GM18517 (cell line): Measurements from ENCODE around the gene KPTN.

Experiments
- ATAC-seq: cut with Tn5 transposase; IDR thresholded peaks from one replicate; pipeline ENCODE4 v1.9.1; 2021; ENCODE audit warnings: mild to moderate bottlenecking, moderate library complexity; ENCODE audit not compliant: unreplicated experiment

Gene KPTN

GRCh38 chr19:47437500-47437899 lies 46.5 kb downstream of the KPTN start:
- ATAC-seq, result no peak

DNA sequence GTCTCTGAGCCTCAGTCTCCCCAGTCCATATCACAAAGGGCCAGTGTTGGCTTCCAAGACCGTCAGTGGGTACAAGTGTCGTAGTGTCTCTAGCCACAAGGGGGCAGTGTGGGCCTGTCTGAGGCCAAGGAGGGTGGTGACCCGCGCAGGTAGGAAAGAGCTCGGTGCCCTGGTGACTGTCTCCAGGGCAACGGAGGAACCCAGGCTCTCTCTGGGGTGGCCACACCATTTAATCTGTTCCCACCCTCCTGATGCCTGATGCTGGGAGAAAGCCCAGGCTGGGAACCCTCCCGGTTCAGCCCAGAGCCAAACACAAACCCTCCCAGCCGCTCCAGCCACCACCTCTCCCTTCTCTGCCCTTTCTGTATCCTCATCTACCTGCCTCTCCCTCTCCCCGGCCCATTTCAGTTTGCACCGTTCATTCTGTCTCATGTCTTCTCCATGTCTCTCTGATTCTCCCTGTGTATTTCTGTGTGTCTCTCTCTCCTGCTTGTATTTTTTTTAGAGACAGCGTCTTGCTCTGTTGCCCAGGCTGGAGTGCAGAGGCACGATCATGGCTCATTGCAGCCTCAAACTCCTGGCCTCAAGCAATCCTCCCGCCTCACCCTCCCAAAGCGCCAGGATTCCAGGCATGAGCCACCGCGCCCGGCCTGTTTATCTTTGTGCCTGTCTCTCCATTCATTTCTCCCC lies 47.2 kb downstream of the KPTN start:
- no peak for ATAC-seq

GRCh38 chr19:47435883-47436417 lies 48.1 kb downstream of the KPTN start:
- ATAC-seq, result no peak

DNA sequence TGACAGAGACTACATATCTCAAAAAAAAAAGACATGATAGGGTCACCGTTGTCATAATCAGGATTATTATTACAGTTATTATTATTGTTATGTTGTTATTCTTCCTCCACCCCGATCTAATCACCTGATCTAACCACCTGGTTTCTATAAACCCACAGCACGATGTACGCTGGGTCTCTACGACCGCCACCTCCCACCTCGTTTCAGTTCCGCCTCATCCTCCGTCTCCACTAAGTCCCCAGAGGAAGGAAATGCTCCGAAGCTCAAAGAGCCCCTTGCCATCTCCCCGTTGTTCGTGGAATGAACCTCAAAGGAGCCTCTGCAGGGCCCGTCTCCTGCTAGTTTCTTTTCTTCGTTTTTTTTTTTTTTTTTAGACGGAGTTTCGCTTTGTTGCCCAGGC lies 48.8 kb downstream of the KPTN start:
- no peak for ATAC-seq

DNA sequence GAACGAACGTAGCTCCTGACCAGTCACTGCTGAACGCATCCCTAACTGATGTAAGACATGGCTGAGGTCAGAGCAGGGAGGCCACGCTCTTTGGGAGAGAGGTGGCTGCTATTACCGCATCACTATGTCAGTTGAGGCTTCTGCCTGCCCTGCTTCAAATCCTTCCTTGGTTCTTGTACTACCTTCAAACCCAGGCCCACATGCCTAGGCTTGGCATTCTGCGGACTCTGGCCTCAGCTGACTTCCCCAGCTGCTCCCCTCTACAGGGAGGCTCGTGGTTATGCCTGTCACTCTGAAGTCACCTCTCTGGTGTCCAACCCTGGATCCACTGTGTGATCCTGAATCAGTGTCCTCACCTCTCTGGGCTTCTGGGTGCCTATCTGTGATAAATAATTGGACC lies 49.9 kb downstream of the KPTN start:
- ATAC-seq, result no peak

DNA sequence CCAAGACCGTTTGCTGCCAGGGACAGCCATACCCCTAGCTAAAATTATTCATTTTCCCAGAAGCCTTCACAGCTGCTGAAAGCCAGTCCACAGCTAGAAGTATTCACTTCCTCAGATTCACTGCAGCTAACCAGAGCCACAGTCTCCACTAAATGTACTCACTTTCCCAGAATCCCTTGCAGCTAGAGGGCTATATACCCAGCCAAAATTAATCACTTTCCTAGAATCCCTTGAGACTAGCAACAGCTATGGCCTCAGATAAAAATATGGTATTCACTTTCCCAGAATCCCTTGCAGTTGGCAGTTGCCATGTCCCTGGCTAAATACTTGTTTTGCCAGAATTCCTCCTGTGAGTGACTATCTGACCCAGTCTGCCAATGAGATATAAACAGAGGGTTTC lies 50.9 kb downstream of the KPTN start:
- ATAC-seq, result no peak

- ATAC-seq, result no peak
Observed at GRCh38 chr19:47432499-47432898, 51.5 kb downstream of the KPTN start.

DNA sequence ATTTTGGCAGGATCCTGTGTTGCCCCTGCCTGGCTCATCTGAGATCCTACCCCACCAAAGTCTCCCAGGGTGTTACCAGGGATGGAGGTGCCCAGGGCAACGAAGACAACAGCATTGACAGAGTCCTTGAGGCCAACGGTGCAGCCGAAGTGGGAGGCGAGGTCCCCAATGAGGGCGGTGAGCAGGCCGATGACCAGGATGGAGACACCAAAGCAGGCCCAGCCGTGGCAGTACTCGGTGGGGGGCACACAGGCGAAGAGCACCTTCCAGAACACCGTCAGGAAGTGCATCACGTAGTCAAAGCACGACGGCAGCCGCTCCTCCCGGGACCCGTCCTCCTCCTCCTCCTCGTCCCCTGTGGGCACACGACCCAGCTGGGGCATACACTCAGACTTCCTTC lies 51.9 kb downstream of the KPTN start:
- no peak for ATAC-seq

- ATAC-seq, result no peak
Observed at GRCh38 chr19:47430041-47430802, 53.8 kb downstream of the KPTN start.

- ATAC-seq, result no peak
Observed at GRCh38 chr19:47429140-47429793, 54.8 kb downstream of the KPTN start.

DNA sequence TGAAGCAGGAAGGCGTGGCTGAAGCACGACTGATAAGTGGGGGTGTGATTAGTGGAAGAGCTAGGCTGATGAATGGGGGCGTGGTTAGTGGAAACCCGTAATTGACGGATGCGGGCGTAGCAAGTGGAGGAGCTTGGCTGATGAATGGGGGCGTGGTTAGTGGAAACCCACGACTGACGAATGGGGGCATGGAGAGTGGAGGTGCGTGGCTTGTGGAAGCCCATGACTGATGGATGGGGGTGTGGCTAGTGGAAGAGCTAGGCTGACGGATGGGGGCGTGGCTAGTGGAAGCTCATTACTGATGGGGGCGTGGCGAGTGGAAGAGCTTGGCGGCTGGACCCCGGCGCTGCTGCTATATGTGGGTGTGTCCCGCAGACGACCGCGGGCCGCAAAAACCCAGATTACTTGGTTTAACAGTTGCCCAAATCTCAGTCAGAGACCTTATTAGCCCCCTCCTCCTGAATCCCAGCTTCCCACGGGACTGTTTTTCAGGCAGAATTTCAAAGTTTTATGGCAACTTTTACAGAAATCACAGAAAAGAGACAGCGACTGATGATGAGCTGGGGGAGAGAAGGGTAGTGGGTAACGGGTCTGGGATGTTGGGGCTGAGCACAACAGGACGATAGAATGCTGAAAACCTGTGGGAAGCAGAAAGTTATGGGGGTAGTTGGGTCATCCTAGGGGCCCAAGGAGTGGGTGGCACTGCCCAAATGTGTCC lies 55.7 kb downstream of the KPTN start:
- no peak for ATAC-seq

- ATAC-seq, result no peak
Observed at GRCh38 chr19:47427241-47428176, 56.5 kb downstream of the KPTN start.
